ENCODE measurements around the gene MTO1.
"Not testable (repeated sequence)": the region's sequence is repeated elsewhere in the genome, so short reads cannot be mapped to it uniquely, and the experiment has no call there.

MTO1 gene

GRCh38 chr6:73503027-73503772 is 41.7 kb downstream of the MTO1 start:
- DNase-seq (ENCODE audit: low read depth in 4 of 4, low spot score in 1 of 4), result no peak

DNA sequence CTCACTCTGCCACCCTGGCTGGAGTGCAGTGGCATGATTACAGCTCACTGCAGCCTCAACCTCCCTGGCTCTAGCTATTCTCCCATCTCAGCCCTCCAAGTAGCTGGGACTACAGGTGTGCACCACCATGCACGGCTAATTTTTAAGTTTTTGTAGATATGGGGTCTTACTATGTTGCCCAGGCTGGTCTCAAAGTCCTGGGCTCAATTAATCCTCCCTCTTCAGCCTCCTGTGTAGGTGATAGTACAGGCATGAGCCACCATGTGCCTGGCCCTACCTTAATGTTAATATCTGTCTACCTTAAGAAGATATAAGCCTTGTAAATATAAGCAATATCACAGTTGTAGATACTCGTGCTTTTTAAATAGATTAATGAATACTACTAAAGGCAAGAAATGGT is 42.6 kb downstream of the MTO1 start:
- no peak for DNase-seq (ENCODE audit: low read depth in 4 of 4, low spot score in 1 of 4)

DNA sequence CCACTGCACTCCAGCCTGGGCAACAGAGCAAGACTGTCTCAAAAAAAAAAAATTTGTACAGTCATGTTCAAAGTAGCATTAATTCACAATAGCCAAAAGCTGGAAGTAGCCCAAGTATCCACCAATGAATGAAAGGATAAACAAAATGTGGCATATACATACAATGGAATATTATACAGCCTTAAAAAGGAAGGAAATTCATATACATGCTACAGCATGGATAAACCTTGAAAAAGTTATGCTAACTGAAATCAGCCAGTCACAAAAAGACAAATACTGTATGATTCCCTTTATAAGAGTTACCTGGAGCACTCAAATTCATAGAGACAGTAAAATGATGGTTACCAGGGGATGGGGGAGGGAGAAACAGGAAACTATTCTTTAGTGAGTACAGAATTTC is 43.6 kb downstream of the MTO1 start:
- DNase-seq (ENCODE audit: low read depth in 4 of 4, low spot score in 1 of 4), result no peak

DNA sequence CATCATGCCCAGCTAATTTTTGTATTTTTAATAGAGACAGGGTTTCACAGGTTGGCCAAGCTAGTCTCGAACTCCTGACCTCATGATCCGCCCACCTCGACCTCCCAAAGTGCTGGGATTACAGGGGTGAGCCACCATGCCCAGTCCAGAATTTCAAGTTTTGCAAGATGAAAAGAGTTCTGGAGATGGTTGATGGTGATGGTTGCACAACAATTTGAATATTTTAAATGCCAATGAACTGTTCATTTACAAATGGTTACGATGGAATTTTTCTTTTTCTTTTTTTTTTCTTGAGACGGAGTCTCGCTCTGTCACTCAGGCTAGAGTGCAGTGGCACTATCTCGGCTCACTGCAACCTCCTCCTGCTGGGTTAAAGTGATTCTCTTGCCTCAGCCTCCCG is 44.2 kb downstream of the MTO1 start:
- DNase-seq (ENCODE audit: low read depth in 4 of 4, low spot score in 1 of 4), result not testable (repeated sequence)

DNA sequence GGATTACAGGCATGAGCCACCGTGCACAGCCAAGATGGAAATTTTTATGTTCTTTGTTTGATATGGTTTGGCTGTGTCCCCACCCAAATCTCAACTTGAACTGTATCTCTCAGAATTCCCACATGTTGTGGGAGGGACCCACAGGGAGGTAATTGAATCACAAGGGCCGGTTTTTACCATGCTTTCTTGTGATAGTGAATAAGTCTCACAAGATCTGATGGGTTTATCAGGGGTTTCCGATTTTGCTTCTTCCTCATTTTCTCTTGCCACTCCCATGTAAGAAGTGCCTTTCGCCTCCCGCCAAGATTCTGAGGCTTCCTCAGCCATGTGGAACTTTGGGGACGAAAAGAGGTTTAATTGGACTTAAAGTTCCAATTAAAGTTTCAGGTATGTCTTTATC is 44.7 kb downstream of the MTO1 start:
- DNase-seq (ENCODE audit: low read depth in 4 of 4, low spot score in 1 of 4), result no peak

- no peak for DNase-seq (ENCODE audit: low read depth in 4 of 4, low spot score in 1 of 4)
Observed at GRCh38 chr6:73508776-73509175, 47.2 kb downstream of the MTO1 start.

- no peak for DNase-seq (ENCODE audit: low read depth in 4 of 4, low spot score in 1 of 4)
Observed at GRCh38 chr6:73509851-73510250, 48.3 kb downstream of the MTO1 start.

GRCh38 chr6:73511796-73512195 is 50.3 kb downstream of the MTO1 start:
- DNase-seq (ENCODE audit: low read depth in 4 of 4, low spot score in 1 of 4), result no peak

DNA sequence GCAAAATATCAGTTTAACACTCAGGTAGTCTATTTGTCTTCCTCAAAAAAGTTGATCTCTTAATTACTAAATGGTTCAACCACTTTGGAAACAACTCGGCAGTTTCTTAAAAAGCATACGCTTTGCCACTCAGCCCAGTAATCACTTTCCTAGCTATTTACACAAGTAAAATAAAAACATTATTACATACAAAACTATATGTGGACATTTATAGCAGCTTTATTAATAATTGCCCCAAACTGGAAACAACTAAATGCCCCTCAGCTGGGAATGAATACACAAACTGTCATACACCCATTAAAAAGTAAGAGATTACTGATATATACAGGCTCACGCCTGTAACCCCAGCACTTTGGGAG is 51.9 kb downstream of the MTO1 start:
- DNase-seq (ENCODE audit: low read depth in 4 of 4, low spot score in 1 of 4), result no peak

DNA sequence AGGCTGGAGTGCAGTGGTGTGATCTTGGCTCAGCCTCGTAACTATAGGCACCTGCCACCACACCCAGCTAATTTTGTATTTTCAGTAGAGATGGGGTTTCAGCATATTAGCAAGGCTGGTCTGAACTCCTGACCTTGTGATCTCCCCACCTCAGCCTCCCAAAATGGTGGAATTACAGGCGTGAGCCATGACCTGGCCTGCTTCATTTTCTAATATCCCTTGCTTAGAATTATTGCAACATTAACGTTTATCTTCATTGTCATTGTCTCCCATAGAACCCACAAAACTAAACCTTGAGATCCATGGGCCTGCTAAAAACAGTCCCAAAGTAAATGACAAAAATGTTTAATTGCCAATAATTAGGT is 53.2 kb downstream of the MTO1 start:
- no peak for DNase-seq (ENCODE audit: low read depth in 4 of 4, low spot score in 1 of 4)

- no peak for DNase-seq (ENCODE audit: low read depth in 4 of 4, low spot score in 1 of 4)
Observed at GRCh38 chr6:73515204-73515655, 53.7 kb downstream of the MTO1 start.

GRCh38 chr6:73516514-73517489 is 55.3 kb downstream of the MTO1 start:
- DNase-seq (ENCODE audit: low read depth in 4 of 4, low spot score in 1 of 4), result no peak

DNA sequence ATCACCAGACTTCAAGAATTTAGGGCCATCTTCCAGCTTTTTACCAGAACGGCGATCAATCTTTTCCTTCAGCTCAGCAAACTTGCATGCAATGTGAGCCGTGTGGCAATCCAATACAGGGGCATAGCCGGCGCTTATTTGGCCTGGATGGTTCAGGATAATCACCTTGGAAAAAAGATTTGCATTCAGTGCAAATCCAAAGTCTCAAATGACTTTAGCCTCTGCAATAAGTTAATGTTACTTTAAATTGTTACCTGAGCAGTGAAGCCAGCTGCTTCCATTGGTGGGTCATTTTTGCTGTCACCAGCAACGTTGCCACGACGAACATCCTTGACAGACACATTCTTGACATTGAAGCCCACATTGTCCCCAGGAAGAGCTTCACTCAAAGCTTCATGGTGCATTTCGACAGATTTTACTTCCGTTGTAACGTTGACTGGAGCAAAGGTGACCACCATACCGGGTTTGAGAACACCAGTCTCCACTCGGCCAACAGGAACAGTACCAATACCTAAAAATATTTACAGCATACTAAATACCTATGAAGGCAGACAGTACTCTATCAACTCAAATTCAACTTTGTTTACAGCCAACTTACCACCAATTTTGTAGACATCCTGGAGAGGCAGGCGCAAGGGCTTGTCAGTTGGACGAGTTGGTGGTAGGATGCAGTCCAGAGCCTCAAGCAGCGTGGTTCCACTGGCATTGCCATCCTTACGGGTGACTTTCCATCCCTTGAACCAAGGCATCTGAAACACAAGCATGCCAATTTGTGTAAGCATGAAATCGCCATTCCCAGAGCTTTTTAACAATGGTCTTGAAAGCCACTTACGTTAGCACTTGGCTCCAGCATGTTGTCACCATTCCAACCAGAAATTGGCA is 56.8 kb downstream of the MTO1 start:
- not testable (repeated sequence) for DNase-seq (ENCODE audit: low read depth in 4 of 4, low spot score in 1 of 4)

DNA sequence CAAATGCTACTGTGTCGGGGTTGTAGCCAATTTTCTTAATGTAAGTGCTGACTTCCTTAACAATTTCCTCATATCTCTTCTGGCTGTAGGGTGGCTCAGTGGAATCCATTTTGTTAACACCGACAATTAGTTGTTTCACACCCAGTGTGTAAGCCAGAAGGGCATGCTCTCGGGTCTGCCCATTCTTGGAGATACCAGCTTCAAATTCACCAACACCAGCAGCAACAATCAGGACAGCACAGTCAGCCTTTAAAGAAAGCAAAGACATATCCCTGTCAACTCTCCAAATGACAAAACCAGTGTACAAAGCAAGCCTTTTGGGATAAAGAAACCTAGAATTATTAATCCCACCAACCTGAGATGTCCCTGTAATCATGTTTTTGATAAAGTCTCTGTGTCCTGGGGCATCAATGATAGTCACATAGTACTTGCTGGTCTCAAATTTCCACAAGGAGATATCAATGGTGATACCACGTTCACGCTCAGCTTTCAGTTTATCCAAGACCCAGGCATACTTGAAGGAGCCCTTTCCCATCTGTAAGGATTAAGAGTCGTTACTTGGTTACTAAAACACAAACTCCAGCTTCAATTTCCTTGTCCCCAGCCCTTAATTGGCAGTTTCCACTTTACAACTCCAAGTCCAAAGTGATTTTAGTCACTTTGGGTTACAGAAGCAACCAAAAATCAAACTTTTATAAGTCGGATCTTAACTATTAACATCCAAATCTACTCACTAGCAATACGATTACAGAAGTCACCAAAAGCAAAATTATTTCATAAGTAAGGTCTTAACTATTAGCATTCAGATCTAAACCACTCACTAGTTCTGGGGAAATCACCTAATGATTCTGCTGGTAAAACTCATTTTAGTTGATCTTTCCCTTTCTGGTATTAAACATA is 57.7 kb downstream of the MTO1 start:
- not testable (repeated sequence) for DNase-seq (ENCODE audit: low read depth in 4 of 4, low spot score in 1 of 4)

DNA sequence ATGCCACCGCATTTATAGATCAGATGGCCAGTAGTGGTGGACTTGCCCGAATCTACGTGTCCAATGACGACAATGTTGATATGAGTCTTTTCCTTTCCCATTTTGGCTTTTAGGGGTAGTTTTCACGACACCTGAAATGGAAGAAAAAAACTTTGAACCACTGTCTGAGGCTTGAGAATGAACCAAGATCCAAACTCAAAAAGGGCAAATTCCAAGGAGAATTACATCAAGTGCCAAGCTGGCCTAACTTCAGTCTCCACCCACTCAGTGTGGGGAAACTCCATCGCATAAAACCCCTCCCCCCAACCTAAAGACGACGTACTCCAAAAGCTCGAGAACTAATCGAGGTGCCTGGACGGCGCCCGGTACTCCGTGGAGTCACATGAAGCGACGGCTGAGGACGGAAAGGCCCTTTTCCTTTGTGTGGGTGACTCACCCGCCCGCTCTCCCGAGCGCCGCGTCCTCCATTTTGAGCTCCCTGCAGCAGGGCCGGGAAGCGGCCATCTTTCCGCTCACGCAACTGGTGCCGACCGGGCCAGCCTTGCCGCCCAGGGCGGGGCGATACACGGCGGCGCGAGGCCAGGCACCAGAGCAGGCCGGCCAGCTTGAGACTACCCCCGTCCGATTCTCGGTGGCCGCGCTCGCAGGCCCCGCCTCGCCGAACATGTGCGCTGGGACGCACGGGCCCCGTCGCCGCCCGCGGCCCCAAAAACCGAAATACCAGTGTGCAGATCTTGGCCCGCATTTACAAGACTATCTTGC is 58.6 kb downstream of the MTO1 start:
- DNase-seq (ENCODE audit: low read depth in 4 of 4, low spot score in 1 of 4), result peak; percentile 67 to 77 (median 72)

GRCh38 chr6:73520688-73521350 is 59.3 kb downstream of the MTO1 start, which contains the start of gene EEF1A1:
Gene EEF1A1, minus strand, starts transcription at chr6:73521032. Its CDS starts 1,006 bp downstream, at chr6:73520026.
- DNase-seq (ENCODE audit: low read depth in 4 of 4, low spot score in 1 of 4), result peak; percentile 98 to 100 (median 99)

GRCh38 chr6:73521351-73521985 is 59.9 kb downstream of the MTO1 start:
- DNase-seq (ENCODE audit: low read depth in 4 of 4, low spot score in 1 of 4), result peak in 3 of 4 experiments; percentile 43 to 68 (median 62)

DNA sequence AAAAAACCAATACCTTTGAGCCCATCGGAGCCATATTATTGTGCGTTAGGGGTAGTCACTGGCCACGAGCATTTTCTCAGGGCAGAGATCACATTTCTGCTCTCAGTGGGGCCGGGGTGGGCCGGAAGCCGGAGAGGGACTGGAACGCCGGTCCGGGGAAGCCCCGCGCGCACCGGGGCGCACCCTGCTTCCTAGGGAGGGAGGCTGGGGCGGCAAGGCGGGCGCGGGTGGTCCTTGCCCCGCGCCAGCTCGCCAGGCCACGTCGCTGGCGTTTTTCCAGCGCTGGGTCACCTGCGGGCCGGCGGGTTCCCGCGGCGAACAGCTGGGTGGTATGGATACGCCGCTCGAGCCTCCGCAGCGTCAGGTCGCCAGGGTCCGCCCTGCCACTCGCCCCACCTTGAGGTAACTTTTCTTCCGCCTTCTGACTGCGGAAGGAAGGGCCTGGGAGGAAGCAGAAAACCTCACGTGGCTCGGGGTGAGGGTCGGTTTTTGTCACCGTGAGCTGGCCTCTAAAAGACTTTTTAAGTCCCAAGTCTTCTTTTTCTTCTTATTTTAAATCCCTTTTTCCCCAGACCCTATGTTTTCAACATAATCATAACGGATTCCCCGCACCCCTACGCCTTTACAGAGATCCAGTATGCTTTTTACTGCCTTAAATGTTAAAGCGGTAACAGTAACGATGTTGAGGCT is 62.0 kb downstream of the MTO1 start:
- peak in 3 of 4 experiments; percentile 53 to 73 (median 71) for DNase-seq (ENCODE audit: low read depth in 4 of 4, low spot score in 1 of 4)

All from stimulated activated CD4-positive, alpha-beta T cell treated with anti-CD3 and anti-CD28 coated beads, Interleukin-1b, Interleukin-23, amount 100 ng/mL, for 24 hours (primary cell).